Right lobe of liver (tissue), 4 donors: ENCODE results near the gene AGAP3.

Source experiments
- CTCF ChIP-seq, 4 donors: fragments of 200-600 bp in 3 of 4; fragments of 450-650 bp in 1 of 4; IDR thresholded peaks; one replicate each; pipeline versions ENCODE4 v1.5.1 to v1.8.0; 2016 to 2022; ENCODE audit warnings: antibody characterized with exemption in 4 of 4, mild to moderate bottlenecking in 2 of 4
- POLR2A ChIP-seq: fragments of 450-650 bp; IDR thresholded peaks from one replicate; pipeline ENCODE4 v1.6.1; 2017; ENCODE audit warnings: antibody characterized with exemption, mild to moderate bottlenecking
- donor health status: DM: no; HTN: no; CAD: no.
- donor health status: DM: no; HTN: no; CAD: no.
- donor health status: DM: no; HTN: yes; CAD: no.

- no peak for TF ChIP-seq CTCF (IDR thresholded peaks at IDR 0.05)
- TF ChIP-seq POLR2A = no peak
Measured at GRCh38 chr7:151115836-151116418, 29.7 kb downstream of the AGAP3 start.
